ENCODE results near the gene IFT88. TPM values are rescaled to one million over a fixed set of nuclear protein-coding genes. Genes with fewer than 3 reads are reported as not detected.
A peak's percentile ranks its signal among the peaks of the same experiment; 100 is the strongest.

IFT88 gene
- total and polyA plus RNA-seq, 2 of the 8 experiments (the other 6 are each of a cell fraction or from before 2014, with no cell fraction given) = 1.7 to 5.8 TPM

GRCh38 chr13:20566898-20567874 is at the start of gene IFT88 (continued):
- TF ChIP-seq POLR2AphosphoS5 (IDR thresholded peaks at IDR 0.05; ENCODE audit: low read depth, low read length) (peak; percentile 66; the same call in 1 of the 2 replicates), SIN3A (conservative IDR thresholded peaks at IDR 0.05 in 1 of 2, IDR thresholded peaks at IDR 0.05 in 1 of 2; ENCODE audit: low read depth in 1 of 2, low read length in 2 of 2) (peak; percentile 78 to 88; a peak in 2 of 4 replicates), PHF8 (conservative IDR thresholded peaks at IDR 0.05; ENCODE audit: low read depth, low read length) (peak; percentile 68), EGR1 (IDR thresholded peaks at IDR 0.05; ENCODE audit: borderline replicate concordance, low read depth, low read length) (peak; percentile 21; the same call in 1 of the 2 replicates), BACH1 (IDR thresholded peaks at IDR 0.05; ENCODE audit: low read length) (no peak), SP4 (IDR thresholded peaks at IDR 0.05; ENCODE audit: low read length) (no peak), CHD1 (IDR thresholded peaks at IDR 0.05; ENCODE audit: low read depth, low read length) (no peak), HDAC2 (IDR thresholded peaks at IDR 0.05; ENCODE audit: borderline replicate concordance in 1 of 2, low read depth in 2 of 2, low read length in 2 of 2) (peak in 1 of 2 experiments; percentile 81; a peak in 2 of 4 replicates), MAX (IDR thresholded peaks at IDR 0.05) (peak; percentile 24; the same call in 1 of the 2 replicates), ASH2L (IDR thresholded peaks at IDR 0.05; ENCODE audit: low read length) (peak; percentile 69), TAF7 (optimal IDR thresholded peaks at IDR 0.05; ENCODE audit: borderline replicate concordance, low read depth, low read length) (no peak), RAD21 (IDR thresholded peaks at IDR 0.05 in 1 of 2, conservative IDR thresholded peaks at IDR 0.05 in 1 of 2; ENCODE audit: low read depth in 2 of 2, low read length in 2 of 2) (peak in 1 of 2 experiments; percentile 6; a peak in 1 of 4 replicates), EP300 (IDR thresholded peaks at IDR 0.05; ENCODE audit: borderline replicate concordance in 1 of 2, low read depth in 2 of 2, low read length in 2 of 2) (no peak), POLR2A (IDR thresholded peaks at IDR 0.05; ENCODE audit: control extremely low read depth in 1 of 2, low read depth in 2 of 2, low read length in 2 of 2) (peak in 1 of 2 experiments; percentile 63; a peak in 1 of 3 replicates)
- TF ChIP-seq, protein P1, sequence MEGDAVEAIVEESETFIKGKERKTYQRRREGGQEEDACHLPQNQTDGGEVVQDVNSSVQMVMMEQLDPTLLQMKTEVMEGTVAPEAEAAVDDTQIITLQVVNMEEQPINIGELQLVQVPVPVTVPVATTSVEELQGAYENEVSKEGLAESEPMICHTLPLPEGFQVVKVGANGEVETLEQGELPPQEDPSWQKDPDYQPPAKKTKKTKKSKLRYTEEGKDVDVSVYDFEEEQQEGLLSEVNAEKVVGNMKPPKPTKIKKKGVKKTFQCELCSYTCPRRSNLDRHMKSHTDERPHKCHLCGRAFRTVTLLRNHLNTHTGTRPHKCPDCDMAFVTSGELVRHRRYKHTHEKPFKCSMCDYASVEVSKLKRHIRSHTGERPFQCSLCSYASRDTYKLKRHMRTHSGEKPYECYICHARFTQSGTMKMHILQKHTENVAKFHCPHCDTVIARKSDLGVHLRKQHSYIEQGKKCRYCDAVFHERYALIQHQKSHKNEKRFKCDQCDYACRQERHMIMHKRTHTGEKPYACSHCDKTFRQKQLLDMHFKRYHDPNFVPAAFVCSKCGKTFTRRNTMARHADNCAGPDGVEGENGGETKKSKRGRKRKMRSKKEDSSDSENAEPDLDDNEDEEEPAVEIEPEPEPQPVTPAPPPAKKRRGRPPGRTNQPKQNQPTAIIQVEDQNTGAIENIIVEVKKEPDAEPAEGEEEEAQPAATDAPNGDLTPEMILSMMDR (IDR thresholded peaks at IDR 0.05; ENCODE audit: control extremely low read depth in 1 of 3, insufficient read depth in 1 of 3, low read depth in 1 of 3, low read length in 3 of 3) = no peak

Data from H1 (cell line).